ENCODE data around the gene PMF1. TPM values are rescaled to one million over a fixed set of nuclear protein-coding genes. Genes with fewer than 3 reads are reported as not detected.
"Not testable (repeated sequence)": the region's sequence is repeated elsewhere in the genome, so short reads cannot be mapped to it uniquely, and the experiment has no call there.

The PMF1 gene
- total RNA-seq, 2 donors from 2014 or later, result 26.4 to 33.2 TPM

DNA sequence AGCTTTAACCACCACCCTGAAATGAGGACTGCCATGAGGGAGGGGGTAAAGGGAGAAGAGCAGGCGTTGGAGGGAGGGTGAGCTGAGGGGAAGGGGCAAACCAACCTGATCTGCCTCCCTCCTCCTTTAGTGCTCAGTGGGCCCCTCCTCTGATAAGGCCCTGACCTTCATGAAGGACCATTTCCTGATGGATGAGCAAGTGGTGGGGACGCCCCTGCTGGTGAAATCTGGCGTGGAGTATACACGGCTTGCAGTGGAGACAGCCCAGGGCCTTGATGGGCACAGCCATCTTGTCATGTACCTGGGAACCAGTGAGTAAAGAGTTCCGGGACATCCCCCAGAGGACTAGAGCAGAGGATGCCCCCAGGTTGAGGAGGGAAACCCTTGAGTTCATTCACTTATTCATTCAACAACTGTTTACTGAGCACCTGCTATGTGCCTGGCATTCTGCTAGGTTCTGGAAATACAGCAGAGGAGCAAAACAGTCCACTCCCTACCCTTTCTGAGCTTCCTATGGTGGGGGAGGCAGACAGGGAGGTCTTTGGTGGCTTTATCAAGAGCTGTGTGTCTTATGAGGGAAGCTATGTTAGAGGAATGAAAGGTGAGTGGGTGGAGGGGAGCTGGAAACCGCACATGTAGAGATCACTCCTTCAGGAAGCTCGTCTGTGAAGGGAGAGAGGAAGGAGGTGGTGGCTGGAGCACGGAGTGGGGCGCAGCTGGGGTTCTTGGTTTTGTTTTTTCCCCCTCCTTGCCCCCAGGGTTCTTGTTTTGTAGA lies 39.9 kb upstream of the PMF1 start:
- ATAC-seq (ENCODE audit: insufficient number of reproducible peaks, low FRiP score, low read depth) (no peak), DNase-seq (ENCODE audit: low spot score) (no peak)
- Histone ChIP-seq H3K4me3 (no peak overlapping the region), H3K9me3 (no peaks in the 10 kb centered on the region), H3K27me3 (replicated peaks; ENCODE audit: insufficient read depth) (no peaks in the 10 kb centered on the region), H3K4me1 (ENCODE audit: control insufficient read depth in 1 of 2, low read depth in 2 of 2) (no peaks in the 10 kb centered on the region), H3K36me3 (peaks cover 6% of the 10 kb centered on the region), H3K27ac (no peak overlapping the region)
- TF ChIP-seq CTCF (IDR thresholded peaks at IDR 0.05), result no peak

- Histone ChIP-seq H3K27ac (no peak overlapping the region), H3K9me3 (no peaks in the 10 kb centered on the region), H3K4me3 (no peak overlapping the region), H3K36me3 (peaks cover 6% of the 10 kb centered on the region), H3K4me1 (ENCODE audit: control insufficient read depth in 1 of 2, low read depth in 2 of 2) (no peaks in the 10 kb centered on the region), H3K27me3 (replicated peaks; ENCODE audit: insufficient read depth) (no peaks in the 10 kb centered on the region)
- no peak for DNase-seq (ENCODE audit: low spot score)
- ATAC-seq (ENCODE audit: insufficient number of reproducible peaks, low FRiP score, low read depth), result no peak
- TF ChIP-seq CTCF (IDR thresholded peaks at IDR 0.05), result no peak
Observed at GRCh38 chr1:156176610-156177210, 36.1 kb upstream of the PMF1 start.

DNA sequence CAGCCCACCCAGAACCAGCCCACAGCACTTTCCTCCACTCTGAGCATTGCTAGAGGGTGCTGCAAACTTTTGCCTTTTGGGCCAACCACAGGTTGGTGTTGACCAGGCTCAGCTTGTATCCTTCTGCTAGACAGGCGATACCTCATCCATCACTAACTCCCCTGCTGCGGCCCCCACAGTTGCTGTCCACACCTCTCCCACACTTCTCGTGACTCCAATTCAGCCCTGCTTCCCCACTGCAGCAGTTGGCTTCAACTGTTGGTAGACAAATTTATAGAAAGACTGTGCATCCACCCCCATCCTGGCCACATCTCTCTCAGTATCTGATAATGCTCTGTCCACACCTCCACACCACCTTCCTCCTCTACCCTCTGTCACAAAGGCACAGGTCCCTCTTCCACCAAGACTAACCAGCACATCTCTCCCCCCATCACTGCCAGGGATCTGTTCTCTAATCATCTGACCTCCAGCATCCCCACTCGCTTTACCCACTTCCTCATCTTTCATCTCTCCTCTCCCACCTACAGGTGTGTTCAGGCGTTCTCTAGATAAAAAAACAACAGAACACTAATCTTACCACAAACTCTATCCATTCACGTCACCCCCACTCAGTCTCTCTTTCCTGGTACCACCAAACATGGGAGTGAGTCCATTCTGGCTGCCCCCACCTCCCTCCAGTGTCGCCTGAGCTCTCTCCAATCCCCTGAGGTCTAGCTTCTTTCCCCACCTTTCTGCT lies 34.7 kb upstream of the PMF1 start:
- no peaks in the 10 kb centered on the region for H3K9me3 ChIP-seq
- no peak for TF ChIP-seq CTCF (IDR thresholded peaks at IDR 0.05)
- H3K4me1 ChIP-seq (ENCODE audit: control insufficient read depth in 1 of 2, low read depth in 2 of 2), result no peaks in the 10 kb centered on the region
- DNase-seq (ENCODE audit: low spot score) (no peak), ATAC-seq (ENCODE audit: insufficient number of reproducible peaks, low FRiP score, low read depth) (no peak)
- H3K4me3 ChIP-seq, result no peak overlapping the region
- peaks cover 6% of the 10 kb centered on the region for H3K36me3 ChIP-seq
- no peaks in the 10 kb centered on the region for H3K27me3 ChIP-seq (replicated peaks; ENCODE audit: insufficient read depth)
- no peak overlapping the region for H3K27ac ChIP-seq

DNA sequence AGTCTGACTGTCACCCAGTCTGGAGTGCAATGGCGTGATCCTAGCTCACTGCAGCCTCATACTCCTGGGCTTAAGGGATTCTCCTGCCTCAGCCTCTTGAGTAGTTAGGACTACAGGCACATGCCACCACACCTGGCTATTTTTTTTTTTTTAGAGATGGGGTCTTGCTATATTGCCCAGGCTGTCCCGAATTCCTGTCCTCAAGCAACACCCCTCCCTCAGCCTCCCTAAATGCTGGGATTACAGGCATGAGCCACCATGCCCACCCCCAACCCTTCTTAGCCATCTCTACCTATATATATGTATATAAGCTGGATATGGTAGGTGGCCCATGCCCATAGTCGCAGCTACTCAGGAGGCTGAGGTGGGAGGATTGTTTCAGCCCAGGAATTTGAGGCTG lies 32.3 kb upstream of the PMF1 start:
- peaks cover 6% of the 10 kb centered on the region for H3K36me3 ChIP-seq
- DNase-seq (ENCODE audit: low spot score) (no peak), ATAC-seq (ENCODE audit: insufficient number of reproducible peaks, low FRiP score, low read depth) (no peak)
- TF ChIP-seq CTCF (IDR thresholded peaks at IDR 0.05), result no peak
- H3K27ac ChIP-seq, result no peak overlapping the region
- no peaks in the 10 kb centered on the region for H3K9me3 ChIP-seq
- H3K27me3 ChIP-seq (replicated peaks; ENCODE audit: insufficient read depth), result no peaks in the 10 kb centered on the region
- no peak overlapping the region for H3K4me3 ChIP-seq
- no peaks in the 10 kb centered on the region for H3K4me1 ChIP-seq (ENCODE audit: control insufficient read depth in 1 of 2, low read depth in 2 of 2)

DNA sequence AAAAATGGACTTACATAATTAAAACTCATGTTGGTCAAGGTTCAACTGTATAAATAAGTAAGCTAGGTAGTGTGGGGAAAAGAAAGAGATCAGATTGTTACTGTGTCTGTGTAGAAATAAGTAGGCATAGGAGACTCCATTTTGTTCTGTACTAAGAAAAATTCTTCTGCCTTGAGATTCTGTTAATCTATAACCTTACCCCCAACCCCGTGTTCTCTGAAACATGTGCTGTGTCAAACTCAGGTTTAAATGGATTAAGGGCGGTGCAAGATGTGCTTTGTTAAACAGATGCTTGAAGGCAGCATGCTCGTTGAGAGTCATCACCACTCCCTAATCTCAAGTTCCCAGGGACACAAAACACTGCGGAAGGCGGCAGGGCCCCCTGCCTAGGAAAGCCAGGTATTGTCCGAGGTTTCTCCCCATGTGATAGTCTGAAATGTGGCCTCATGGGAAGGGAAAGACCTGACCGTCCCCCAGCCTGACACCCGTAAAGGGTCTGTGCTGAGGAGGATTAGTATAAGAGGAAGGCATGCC lies 31.3 kb upstream of the PMF1 start:
- not testable (repeated sequence) for ATAC-seq (ENCODE audit: insufficient number of reproducible peaks, low FRiP score, low read depth); H3K4me1 ChIP-seq (ENCODE audit: control insufficient read depth in 1 of 2, low read depth in 2 of 2); H3K36me3 ChIP-seq; H3K27ac ChIP-seq; DNase-seq (ENCODE audit: low spot score); H3K4me3 ChIP-seq; H3K9me3 ChIP-seq; H3K27me3 ChIP-seq (replicated peaks; ENCODE audit: insufficient read depth)

DNA sequence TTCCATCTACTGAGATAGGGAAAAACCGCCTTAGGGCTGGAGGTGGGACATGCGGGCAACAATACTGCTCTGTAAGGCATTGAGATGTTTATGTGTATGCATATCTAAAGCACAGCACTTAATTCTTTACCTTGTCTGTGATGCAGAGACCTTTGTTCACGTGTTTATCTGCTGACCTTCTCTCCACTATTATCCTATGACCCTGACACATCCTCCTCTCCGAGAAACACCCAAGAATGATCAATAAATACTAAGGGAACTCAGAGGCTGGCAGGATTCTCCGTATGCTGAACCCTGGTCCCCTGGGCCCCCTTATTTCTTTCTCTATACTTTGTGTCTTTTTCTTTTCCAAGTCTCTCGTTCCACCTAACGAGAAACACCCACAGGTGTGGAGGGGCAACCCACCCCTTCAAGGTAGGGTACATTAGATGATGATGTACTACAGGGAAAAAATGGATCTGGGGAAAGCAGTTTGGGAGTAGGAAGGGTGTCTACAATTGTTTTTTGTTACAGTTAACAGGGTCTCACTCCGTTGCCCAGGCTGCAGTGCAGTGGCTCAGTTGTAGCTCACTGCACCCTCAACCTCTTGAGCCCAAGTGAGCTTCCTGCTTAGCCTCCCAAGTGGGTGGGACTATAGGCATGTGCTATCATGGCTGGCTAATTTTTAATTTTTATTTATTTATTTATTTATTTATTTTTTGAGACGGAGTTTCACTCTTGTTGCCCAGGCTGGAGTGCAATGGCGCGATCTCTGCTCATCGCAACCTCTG lies 30.6 kb upstream of the PMF1 start:
- not testable (repeated sequence) for H3K27me3 ChIP-seq (replicated peaks; ENCODE audit: insufficient read depth); ATAC-seq (ENCODE audit: insufficient number of reproducible peaks, low FRiP score, low read depth); H3K36me3 ChIP-seq; H3K9me3 ChIP-seq; H3K4me3 ChIP-seq; H3K27ac ChIP-seq; H3K4me1 ChIP-seq (ENCODE audit: control insufficient read depth in 1 of 2, low read depth in 2 of 2); DNase-seq (ENCODE audit: low spot score)

GRCh38 chr1:156186347-156187177 lies 26.2 kb upstream of the PMF1 start:
- not testable (repeated sequence) for H3K36me3 ChIP-seq; ATAC-seq (ENCODE audit: insufficient number of reproducible peaks, low FRiP score, low read depth); H3K9me3 ChIP-seq; H3K4me1 ChIP-seq (ENCODE audit: control insufficient read depth in 1 of 2, low read depth in 2 of 2); H3K27me3 ChIP-seq (replicated peaks; ENCODE audit: insufficient read depth); H3K4me3 ChIP-seq; H3K27ac ChIP-seq; DNase-seq (ENCODE audit: low spot score)

All from thoracic aorta (tissue), 2 donors.